ENCODE data around the gene KDM4B. TPM values are rescaled to one million over a fixed set of nuclear protein-coding genes. Genes with fewer than 3 reads are reported as not detected.

KDM4B gene
- total and polyA plus RNA-seq, 2 of the 8 experiments (the other 6 are each of a cell fraction or from before 2014, with no cell fraction given) = 12.0 to 31.9 TPM

DNA sequence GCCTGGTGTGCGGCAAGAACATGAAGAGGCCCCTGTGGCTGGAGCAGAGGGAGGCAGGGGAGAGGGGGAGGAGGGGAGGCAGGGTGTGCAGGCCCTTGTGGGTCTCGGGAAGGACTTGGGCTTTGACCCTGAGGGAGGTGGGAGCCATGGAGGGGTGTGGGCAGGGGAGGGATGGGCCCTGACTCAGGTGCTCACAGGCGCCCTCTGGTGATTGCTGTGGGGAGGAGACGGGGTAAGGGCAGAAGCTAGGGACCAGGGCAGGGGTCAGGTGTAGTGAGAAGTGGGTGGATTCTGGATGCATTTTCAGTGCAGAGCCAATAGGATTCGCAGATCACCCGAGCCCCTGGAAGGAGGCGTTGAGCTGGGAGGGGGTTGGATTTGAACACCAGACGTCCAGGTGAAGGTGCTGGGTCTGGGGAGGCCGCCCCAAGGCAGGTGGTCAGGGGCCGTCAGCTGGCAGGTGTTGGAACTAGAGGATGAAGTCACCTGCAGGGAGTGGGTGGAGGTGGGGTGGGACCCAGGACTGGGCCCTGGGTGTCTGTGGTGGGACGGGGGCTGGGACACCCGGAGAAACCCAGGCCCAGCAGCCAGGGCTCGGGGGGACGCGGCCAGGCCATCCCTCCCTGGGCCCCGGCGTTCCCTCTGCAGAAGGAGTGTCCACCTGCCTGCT is 185.4 kb downstream of the KDM4B start:
- Histone ChIP-seq H3K4me2 (ENCODE audit: insufficient read depth in 1 of 2, low read depth in 2 of 2, low read length in 2 of 2) (no peak overlapping the region), H2BK5ac (ENCODE audit: low read depth, low read length) (no peak overlapping the region), H3K4me1 (replicated peaks in 1 of 4; ENCODE audit: control insufficient read depth in 3 of 4, insufficient read depth in 4 of 4, low read length in 3 of 4) (peaks cover 0 to 24% (median 15%) of the 10 kb centered on the region in 4 experiments; a peak in 6 of 7 replicates), H3K14ac (ENCODE audit: insufficient read length) (no peak overlapping the region), H2AK5ac (ENCODE audit: low read depth, low read length) (no peak overlapping the region), H3K27ac (ENCODE audit: low read depth, low read length) (no peak overlapping the region), H2BK15ac (ENCODE audit: low read length) (no peak overlapping the region), H3K9ac (replicated peaks in 1 of 4; ENCODE audit: extremely low read depth in 1 of 4, low read depth in 3 of 4, low read length in 3 of 4) (no peak overlapping the region), H3K79me1 (ENCODE audit: low read depth, low read length) (no peaks in the 10 kb centered on the region), H3K23me2 (ENCODE audit: low read depth, low read length) (no peaks in the 10 kb centered on the region), H4K8ac (ENCODE audit: extremely low read depth, insufficient read depth, low read length) (no peak overlapping the region), H3K56ac (replicated peaks; ENCODE audit: insufficient read length, low read depth, low read length) (no peak overlapping the region), H3K79me2 (ENCODE audit: control insufficient read depth in 1 of 2, insufficient read depth in 2 of 2, low read length in 2 of 2) (no peaks in the 10 kb centered on the region), H3K18ac (ENCODE audit: extremely low read depth, low read length) (no peak overlapping the region), H3K4ac (replicated peaks; ENCODE audit: insufficient read length, low read depth, low read length) (no peak overlapping the region), H3K4me3 (ENCODE audit: extremely low read depth in 1 of 4, insufficient read depth in 2 of 4, low read depth in 3 of 4, low read length in 4 of 4) (no peak overlapping the region), H3K9me3 (ENCODE audit: insufficient read depth in 2 of 2, low read depth in 1 of 2, low read length in 1 of 2) (peaks cover 0 to 7% of the 10 kb centered on the region in 2 experiments; a peak in 1 of 4 replicates), H4K91ac (replicated peaks; ENCODE audit: insufficient read length, low read length) (no peak overlapping the region), H2BK12ac (ENCODE audit: low read depth, low read length) (no peak overlapping the region), H4K20me1 (replicated peaks in 1 of 2; ENCODE audit: control insufficient read depth in 1 of 2, insufficient read depth in 2 of 2, low read length in 2 of 2) (no peaks in the 10 kb centered on the region), H4K5ac (ENCODE audit: insufficient read length, low read depth, low read length) (no peak overlapping the region), H3K27me3 (replicated peaks in 1 of 4; ENCODE audit: control insufficient read depth in 3 of 4, extremely low read depth in 1 of 4, insufficient read depth in 3 of 4, low read length in 3 of 4) (no peaks in the 10 kb centered on the region), H2BK20ac (ENCODE audit: low read length) (no peak overlapping the region), H3K23ac (ENCODE audit: insufficient read length) (no peak overlapping the region), H2AFZ (ENCODE audit: low read length) (no peak overlapping the region), H2BK120ac (replicated peaks; ENCODE audit: low read depth, low read length) (no peak overlapping the region), H3K36me3 (ENCODE audit: control insufficient read depth in 2 of 4, insufficient read depth in 4 of 4, low read length in 3 of 4) (peaks cover 0 to 2% (median 0%) of the 10 kb centered on the region in 4 experiments; a peak in 1 of 8 replicates)
- ChIA-PET CTCF (ENCODE audit: partially characterized antibody) (interaction anchor here (0.6 to 4.2 kb wide), 30 partner anchors 9 to 288 kb away, joined by 3 to 25 read pairs (median 4); no protein-coding TSS in a partner anchor), POLR2A (ENCODE audit: partially characterized antibody) (interaction anchor here (0.8 to 0.9 kb wide), 2 partner anchors 12 to 39 kb away, joined by 3 read pairs; no protein-coding TSS in a partner anchor)
- no peak for FAIRE-seq
- peak in 1 of 2 experiments; percentile 91 for DNase-seq (ENCODE audit: low read depth in 1 of 2, low spot score in 2 of 2)
- 74% methylated on average over 15 of the region's 17 CpGs; no CpG with 5 or more reads in 1 of the 2 experiments for WGBS, 2 experiments (ENCODE audit: extremely low coverage in 1 of 2, insufficient coverage in 1 of 2, insufficient read length in 1 of 2, insufficient replicate concordance in 2 of 2, low coverage in 1 of 2, low lambda C conversion rate in 2 of 2, missing lambda C conversion rate in 1 of 2)
- TF ChIP-seq RAD21 (IDR thresholded peaks at IDR 0.05 in 1 of 2, conservative IDR thresholded peaks at IDR 0.05 in 1 of 2; ENCODE audit: low read depth in 2 of 2, low read length in 2 of 2) = peak; percentile 50 to 61
- TF ChIP-seq, protein P1, sequence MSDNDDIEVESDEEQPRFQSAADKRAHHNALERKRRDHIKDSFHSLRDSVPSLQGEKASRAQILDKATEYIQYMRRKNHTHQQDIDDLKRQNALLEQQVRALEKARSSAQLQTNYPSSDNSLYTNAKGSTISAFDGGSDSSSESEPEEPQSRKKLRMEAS (IDR thresholded peaks at IDR 0.05) = peak; percentile 19; the same call in 1 of the 2 replicates
- TF ChIP-seq YY1 (IDR thresholded peaks at IDR 0.05; ENCODE audit: low read depth, low read length) = 0 out of 2 replicates have a peak, but pooled peaks have one; percentile 23
- no peak for TF ChIP-seq SP2 (IDR thresholded peaks at IDR 0.05; ENCODE audit: low read length)
- peak; percentile 59; the same call in 1 of the 2 replicates for TF ChIP-seq KDM1A (IDR thresholded peaks at IDR 0.05; ENCODE audit: borderline replicate concordance, low read length)
- no peak for TF ChIP-seq ASH2L (IDR thresholded peaks at IDR 0.05; ENCODE audit: low read length)
- 0 out of 2 replicates have a peak, but pooled peaks have one; percentile 23 for TF ChIP-seq CREB1 (IDR thresholded peaks at IDR 0.05)
- TF ChIP-seq CHD2 (IDR thresholded peaks at IDR 0.05; ENCODE audit: low read length) = no peak
- no peak for TF ChIP-seq RXRA (IDR thresholded peaks at IDR 0.05; ENCODE audit: insufficient read depth, low read depth, low read length)
- peak; percentile 12; the same call in 1 of the 2 replicates for TF ChIP-seq POLR2AphosphoS5 (IDR thresholded peaks at IDR 0.05; ENCODE audit: low read depth, low read length)
